Spinal cord (tissue), 10 donors: Measurements from ENCODE around the gene COLQ. TPM values are rescaled to one million over a fixed set of nuclear protein-coding genes. Genes with fewer than 3 reads are reported as not detected.
A peak's percentile ranks its signal among the peaks of the same experiment; 100 is the strongest.

Experiments used
- DNase-seq, 6 donors: peaks; one replicate each; pipeline versions ENCODE4 v3.0.0 to v3.0.0-alpha.2; 2013 to 2015; ENCODE audit warnings: low spot score in 6 of 6, low read depth in 4 of 6
- H3K27ac ChIP-seq: one replicate; pipeline ENCODE4 v1.5.1; 2013; ENCODE audit warnings: low read depth, low read length, control low read depth
- H3K27me3 ChIP-seq: one replicate; pipeline ENCODE4 v1.6.1; 2013; ENCODE audit warnings: low read length; ENCODE audit not compliant: control insufficient read depth, insufficient read depth
- H3K36me3 ChIP-seq: one replicate; pipeline ENCODE4 v1.6.1; 2013; ENCODE audit warnings: low read length; ENCODE audit not compliant: control insufficient read depth, insufficient read depth
- H3K4me1 ChIP-seq: one replicate; pipeline ENCODE4 v1.6.1; 2013; ENCODE audit warnings: low read length; ENCODE audit not compliant: control insufficient read depth, insufficient read depth
- H3K4me3 ChIP-seq: one replicate; pipeline ENCODE4 v1.5.1; 2013; ENCODE audit warnings: low read depth, low read length, control low read depth
- H3K9me3 ChIP-seq: one replicate; pipeline ENCODE4 v1.6.1; 2013; ENCODE audit warnings: low read length; ENCODE audit not compliant: control insufficient read depth, insufficient read depth
- WGBS: methylation state at CpG from one replicate; pipeline ENCODE4 v1.1.5; 2013; ENCODE audit warnings: missing lambda C conversion rate; ENCODE audit not compliant: insufficient coverage; 5-methylcytosine and 5-hydroxymethylcytosine counted together
- polyA plus RNA-seq, 2 donors: library from polyadenylated mRNA; unstranded; fragments of 120-200 nt; gene quantifications; one replicate each; pipeline ENCODE4 v1.2.1, GENCODE V29; 2013; ENCODE audit not compliant: insufficient read length in 2 of 2
- total RNA-seq, 2 donors: library from RNA; depleted of rRNA in 1 of 2; stranded (reverse); fragments of 120-200 nt in 1 of 2; fragments of >200 nt in 1 of 2; gene quantifications; one replicate each; pipeline versions ENCODE4 v1.2.3 to v1.2.4, GENCODE V29; 2013 to 2014
- donor health status: healthy.

Gene COLQ
- total and polyA plus RNA-seq, 4 donors = 4.2 to 10.8 (median 10.6) TPM

- Histone ChIP-seq H3K27ac (no peak overlapping the region), H3K4me3 (no peak overlapping the region), H3K4me1 (peaks cover 5% of the 10 kb centered on the region), H3K27me3 (no peaks in the 10 kb centered on the region), H3K36me3 (no peaks in the 10 kb centered on the region), H3K9me3 (no peaks in the 10 kb centered on the region)
- 37% methylated on average over 3 of the region's 6 CpGs for WGBS
- no peak for DNase-seq
Measured at GRCh38 chr3:15523660-15524417, 2.3 kb upstream of the COLQ start.

- peaks cover 3% of the 10 kb centered on the region for H3K4me1 ChIP-seq
- no peaks in the 10 kb centered on the region for H3K27me3 ChIP-seq
- no peaks in the 10 kb centered on the region for H3K36me3 ChIP-seq
- no peak overlapping the region for H3K4me3 ChIP-seq
- no peaks in the 10 kb centered on the region for H3K9me3 ChIP-seq
- no peak overlapping the region for H3K27ac ChIP-seq
- DNase-seq = no peak
Measured at GRCh38 chr3:15522016-15522415, 510 bp upstream of the COLQ start.

- WGBS = 42% methylated on average over 4 of the region's 14 CpGs
Measured at GRCh38 chr3:15520804-15521572, 518 bp downstream of the COLQ start.

GRCh38 chr3:15520185-15520584 is 1.3 kb downstream of the COLQ start:
- WGBS = 75% methylated on average over 2 of the region's 3 CpGs
- Histone ChIP-seq H3K27me3 (no peaks in the 10 kb centered on the region), H3K4me1 (peaks cover 6% of the 10 kb centered on the region), H3K36me3 (no peaks in the 10 kb centered on the region), H3K4me3 (no peak overlapping the region), H3K27ac (no peak overlapping the region), H3K9me3 (no peaks in the 10 kb centered on the region)
- no peak for DNase-seq

More at GRCh38 chr3:15520804-15521572, 518 bp downstream of the COLQ start:
- Histone ChIP-seq H3K27ac (no peak overlapping the region), H3K4me3 (no peak overlapping the region), H3K9me3 (no peaks in the 10 kb centered on the region), H3K36me3 (no peaks in the 10 kb centered on the region), H3K27me3 (no peaks in the 10 kb centered on the region), H3K4me1 (peaks cover 5% of the 10 kb centered on the region)
- DNase-seq = no peak

GRCh38 chr3:15519096-15519495 is 2.4 kb downstream of the COLQ start:
- H3K27ac ChIP-seq = no peak overlapping the region
- H3K9me3 ChIP-seq = no peaks in the 10 kb centered on the region
- H3K4me1 ChIP-seq = peaks cover 6% of the 10 kb centered on the region
- DNase-seq = no peak
- 89% methylated on average over 3 of the region's 4 CpGs for WGBS
- H3K4me3 ChIP-seq = no peak overlapping the region
- no peaks in the 10 kb centered on the region for H3K27me3 ChIP-seq
- no peaks in the 10 kb centered on the region for H3K36me3 ChIP-seq

- no peak overlapping the region for H3K4me3 ChIP-seq
- no peaks in the 10 kb centered on the region for H3K9me3 ChIP-seq
- H3K27me3 ChIP-seq = no peaks in the 10 kb centered on the region
- no peak overlapping the region for H3K27ac ChIP-seq
- no CpG with 5 or more reads among the region's 4 CpGs for WGBS
- no peaks in the 10 kb centered on the region for H3K36me3 ChIP-seq
- peaks cover 18% of the 10 kb centered on the region for H3K4me1 ChIP-seq
- DNase-seq = no peak
Measured at GRCh38 chr3:15514663-15515340, 6.7 kb downstream of the COLQ start.

GRCh38 chr3:15513810-15514662 is 7.5 kb downstream of the COLQ start:
- no peaks in the 10 kb centered on the region for H3K9me3 ChIP-seq
- 92% methylated on average over 3 of the region's 5 CpGs for WGBS
- H3K4me1 ChIP-seq = peaks cover 18% of the 10 kb centered on the region
- no peak for DNase-seq
- H3K27ac ChIP-seq = no peak overlapping the region
- no peaks in the 10 kb centered on the region for H3K27me3 ChIP-seq
- no peaks in the 10 kb centered on the region for H3K36me3 ChIP-seq
- H3K4me3 ChIP-seq = no peak overlapping the region

- Histone ChIP-seq H3K27ac (no peak overlapping the region), H3K4me1 (peaks cover 18% of the 10 kb centered on the region), H3K9me3 (no peaks in the 10 kb centered on the region), H3K27me3 (no peaks in the 10 kb centered on the region), H3K36me3 (no peaks in the 10 kb centered on the region), H3K4me3 (no peak overlapping the region)
- WGBS = 100% methylated on average over 3 of the region's 7 CpGs
- DNase-seq = no peak
Measured at GRCh38 chr3:15513116-15513515, 8.4 kb downstream of the COLQ start.

- H3K27me3 ChIP-seq = no peaks in the 10 kb centered on the region
- WGBS = 29% methylated on average over 4 of the region's 10 CpGs
- peak in 4 of 6 donors; percentile 33 to 80 (median 62) for DNase-seq
- H3K4me3 ChIP-seq = no peak overlapping the region
- H3K36me3 ChIP-seq = no peaks in the 10 kb centered on the region
- H3K4me1 ChIP-seq = peaks cover 18% of the 10 kb centered on the region
- H3K27ac ChIP-seq = no peak overlapping the region
- no peaks in the 10 kb centered on the region for H3K9me3 ChIP-seq
Measured at GRCh38 chr3:15512166-15512565, 9.3 kb downstream of the COLQ start.
